DND-41 (cell line): ENCODE results near the gene DZIP3.

Experiments used
- ATAC-seq: fragments of 200-7000 bp; cut with Tn5 transposase; 3 replicates; pipeline ENCODE4 v1.9.1; 2021; ENCODE audit warnings: low read depth; ENCODE audit not compliant: insufficient read depth
- DNase-seq: peaks from one replicate; pipeline ENCODE4 v3.0.0-alpha.2; 2020
- H2AFZ ChIP-seq: 2 replicates; pipeline ENCODE4 v1.6.0; 2012; ENCODE audit warnings: low read depth, low read length
- H3K27ac ChIP-seq: 2 replicates; pipeline ENCODE4 v1.5.1; 2012; ENCODE audit warnings: low read length, inconsistent platforms
- H3K27me3 ChIP-seq: fragments of 200-600 bp; sonication (generic); 2 replicates; pipeline ENCODE4 v1.6.0; 2012; ENCODE audit warnings: low read length, mild to moderate bottlenecking, inconsistent platforms; ENCODE audit not compliant: insufficient read depth, poor library complexity
- H3K36me3 ChIP-seq: 2 replicates; pipeline ENCODE4 v1.5.1; 2012; ENCODE audit warnings: low read length, inconsistent platforms; ENCODE audit not compliant: insufficient read depth
- H3K4me1 ChIP-seq: 2 replicates; pipeline ENCODE4 v1.5.1; 2012; ENCODE audit warnings: mild to moderate bottlenecking, low read length; ENCODE audit not compliant: insufficient read depth
- H3K4me2 ChIP-seq: 2 replicates; pipeline ENCODE4 v1.6.0; 2012; ENCODE audit warnings: mild to moderate bottlenecking, moderate library complexity, low read length, inconsistent platforms; ENCODE audit not compliant: insufficient read depth
- H3K4me3 ChIP-seq, 2 experiments: fragments of 200-600 bp in 1 of 2; shearing (Covaris generic) in 1 of 2; 2 replicates each; pipeline ENCODE4 v1.5.1; 2012 to 2016; ENCODE audit warnings: inconsistent platforms in 2 of 2, low read length in 2 of 2, mild to moderate bottlenecking in 2 of 2, low read depth in 1 of 2, moderate library complexity in 1 of 2
- H3K79me2 ChIP-seq: 2 replicates; pipeline ENCODE4 v1.6.0; 2012; ENCODE audit warnings: low read length, inconsistent platforms; ENCODE audit not compliant: insufficient read depth
- H3K9ac ChIP-seq: 2 replicates; pipeline ENCODE4 v1.6.0; 2012; ENCODE audit warnings: low read depth, mild to moderate bottlenecking, inconsistent platforms, low read length, moderate library complexity
- H3K9me3 ChIP-seq: 2 replicates; pipeline ENCODE4 v1.5.1; 2012; ENCODE audit warnings: low read length, moderate library complexity, mild to moderate bottlenecking, inconsistent platforms; ENCODE audit not compliant: insufficient read depth, severe bottlenecking
- H4K20me1 ChIP-seq: 2 replicates; pipeline ENCODE4 v1.6.0; 2012; ENCODE audit warnings: low read length; ENCODE audit not compliant: insufficient read depth
- EZH2 ChIP-seq: IDR thresholded peaks from 3 replicates; pipeline ENCODE4 v1.6.1; 2012; ENCODE audit warnings: borderline replicate concordance, low read depth, mild to moderate bottlenecking, moderate library complexity, low read length, inconsistent platforms; ENCODE audit not compliant: severe bottlenecking
- TF ChIP-seq, protein P1 (sequence below): IDR thresholded peaks from 2 replicates; pipeline ENCODE4 v1.5.1; 2012; ENCODE audit warnings: borderline replicate concordance, low read length, moderate library complexity, mild to moderate bottlenecking; ENCODE audit not compliant: poor library complexity, severe bottlenecking; ENCODE audit errors: extremely low read depth

DZIP3 gene

GRCh38 chr3:108661699-108662098 lies 72.2 kb downstream of the DZIP3 start:
- no peaks in the 10 kb centered on the region for H3K36me3 ChIP-seq
- H3K9me3 ChIP-seq, result no peaks in the 10 kb centered on the region
- H3K4me1 ChIP-seq, result peaks cover 9% of the 10 kb centered on the region; the same call in 1 of the 2 replicates
- no peaks in the 10 kb centered on the region for H4K20me1 ChIP-seq
- ATAC-seq (no peak), DNase-seq (no peak)
- no peak overlapping the region for H3K27ac ChIP-seq
- no peak overlapping the region for H2AFZ ChIP-seq
- no peak overlapping the region for H3K9ac ChIP-seq
- peak overlapping the region; percentile 47; the same call in 1 of the 2 replicates for H3K4me2 ChIP-seq
- no peaks in the 10 kb centered on the region for H3K79me2 ChIP-seq
- TF ChIP-seq, protein P1, sequence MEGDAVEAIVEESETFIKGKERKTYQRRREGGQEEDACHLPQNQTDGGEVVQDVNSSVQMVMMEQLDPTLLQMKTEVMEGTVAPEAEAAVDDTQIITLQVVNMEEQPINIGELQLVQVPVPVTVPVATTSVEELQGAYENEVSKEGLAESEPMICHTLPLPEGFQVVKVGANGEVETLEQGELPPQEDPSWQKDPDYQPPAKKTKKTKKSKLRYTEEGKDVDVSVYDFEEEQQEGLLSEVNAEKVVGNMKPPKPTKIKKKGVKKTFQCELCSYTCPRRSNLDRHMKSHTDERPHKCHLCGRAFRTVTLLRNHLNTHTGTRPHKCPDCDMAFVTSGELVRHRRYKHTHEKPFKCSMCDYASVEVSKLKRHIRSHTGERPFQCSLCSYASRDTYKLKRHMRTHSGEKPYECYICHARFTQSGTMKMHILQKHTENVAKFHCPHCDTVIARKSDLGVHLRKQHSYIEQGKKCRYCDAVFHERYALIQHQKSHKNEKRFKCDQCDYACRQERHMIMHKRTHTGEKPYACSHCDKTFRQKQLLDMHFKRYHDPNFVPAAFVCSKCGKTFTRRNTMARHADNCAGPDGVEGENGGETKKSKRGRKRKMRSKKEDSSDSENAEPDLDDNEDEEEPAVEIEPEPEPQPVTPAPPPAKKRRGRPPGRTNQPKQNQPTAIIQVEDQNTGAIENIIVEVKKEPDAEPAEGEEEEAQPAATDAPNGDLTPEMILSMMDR, result no peak
- TF ChIP-seq EZH2, result no peak
- no peak overlapping the region for H3K4me3 ChIP-seq
- no peaks in the 10 kb centered on the region for H3K27me3 ChIP-seq

- TF ChIP-seq EZH2, result no peak
- TF ChIP-seq, protein P1, result peak; percentile 85
- Histone ChIP-seq H3K4me3 (no peak overlapping the region), H3K9ac (no peak overlapping the region), H3K27ac (0 out of 2 replicates have a peak overlapping the region, but pooled peaks have one; percentile 21), H3K79me2 (no peaks in the 10 kb centered on the region), H3K4me2 (peak overlapping the region; percentile 47; the same call in 1 of the 2 replicates), H2AFZ (no peak overlapping the region), H3K27me3 (no peaks in the 10 kb centered on the region), H4K20me1 (no peaks in the 10 kb centered on the region), H3K36me3 (no peaks in the 10 kb centered on the region), H3K4me1 (peaks cover 14% of the 10 kb centered on the region), H3K9me3 (no peaks in the 10 kb centered on the region)
- DNase-seq (peak; percentile 61), ATAC-seq (peak; percentile 94)
These were observed 72.7 kb downstream of the DZIP3 start for GRCh38 chr3:108662142-108662738.

GRCh38 chr3:108664266-108664665 lies 74.7 kb downstream of the DZIP3 start:
- H3K9me3 ChIP-seq, result no peaks in the 10 kb centered on the region
- no peak overlapping the region for H3K27ac ChIP-seq
- no peak overlapping the region for H3K4me3 ChIP-seq
- no peak overlapping the region for H2AFZ ChIP-seq
- H3K4me2 ChIP-seq, result no peak overlapping the region
- DNase-seq (no peak), ATAC-seq (peak; percentile 26; the same call in 1 of the 3 replicates)
- no peaks in the 10 kb centered on the region for H4K20me1 ChIP-seq
- peaks cover 19% of the 10 kb centered on the region for H3K4me1 ChIP-seq
- no peaks in the 10 kb centered on the region for H3K79me2 ChIP-seq
- no peaks in the 10 kb centered on the region for H3K27me3 ChIP-seq
- H3K9ac ChIP-seq, result no peak overlapping the region
- H3K36me3 ChIP-seq, result no peaks in the 10 kb centered on the region
- TF ChIP-seq, protein P1, result no peak
- no peak for TF ChIP-seq EZH2
